A204.1 (cell line): ENCODE data around the gene RAB25.
"Not testable (repeated sequence)": the region's sequence is repeated elsewhere in the genome, so short reads cannot be mapped to it uniquely, and the experiment has no call there.

ENCODE experiments used
- FAIRE-seq: peaks from 2 replicates; lab custom pipeline; 2012; peaks lifted over from hg19 to GRCh38; lab: Jason Lieb, UNC

Gene RAB25

DNA sequence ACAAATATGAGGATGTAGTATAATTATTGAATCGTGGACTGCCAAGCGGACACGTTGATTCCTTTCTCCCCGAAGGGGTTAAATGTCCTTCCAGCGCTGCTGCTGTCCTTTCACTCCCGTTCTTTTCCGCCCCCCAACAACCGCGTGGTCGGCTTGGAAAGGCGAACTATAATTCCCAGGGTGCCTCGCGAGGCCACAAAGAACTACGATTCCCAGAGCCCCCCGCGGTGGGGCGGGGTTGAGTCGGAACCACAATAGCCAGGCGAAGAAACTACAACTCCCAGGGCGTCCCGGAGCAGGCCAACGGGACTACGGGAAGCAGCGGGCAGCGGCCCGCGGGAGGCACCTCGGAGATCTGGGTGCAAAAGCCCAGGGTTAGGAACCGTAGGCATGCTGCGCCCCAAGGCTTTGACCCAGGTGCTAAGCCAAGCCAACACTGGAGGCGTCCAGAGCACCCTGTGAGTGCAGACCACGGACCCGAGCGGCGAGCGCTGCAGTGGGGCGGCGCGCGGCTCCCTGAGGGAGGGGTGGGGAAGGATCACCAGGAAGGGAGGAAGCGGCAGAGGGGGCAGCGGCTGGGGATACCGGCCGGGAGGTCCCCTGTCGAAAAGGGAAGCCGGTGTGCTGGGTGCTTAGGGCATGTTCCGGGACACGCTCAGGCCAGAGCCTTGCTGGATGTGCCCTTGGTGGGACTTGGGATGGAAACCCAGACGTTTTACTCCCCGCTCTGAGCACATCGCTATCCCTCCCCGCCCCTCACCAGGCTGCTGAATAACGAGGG, 6.3 kb upstream of the RAB25 start, which contains the start of gene LAMTOR2:
Gene LAMTOR2 (plus strand): TSS at position 283 of the 781 bp plus-strand sequence. CDS start 108 bp downstream, at position 391.
- peak; percentile 96 for FAIRE-seq

GRCh38 chr1:156055281-156056048, 5.5 kb upstream of the RAB25 start:
- FAIRE-seq: no peak

DNA sequence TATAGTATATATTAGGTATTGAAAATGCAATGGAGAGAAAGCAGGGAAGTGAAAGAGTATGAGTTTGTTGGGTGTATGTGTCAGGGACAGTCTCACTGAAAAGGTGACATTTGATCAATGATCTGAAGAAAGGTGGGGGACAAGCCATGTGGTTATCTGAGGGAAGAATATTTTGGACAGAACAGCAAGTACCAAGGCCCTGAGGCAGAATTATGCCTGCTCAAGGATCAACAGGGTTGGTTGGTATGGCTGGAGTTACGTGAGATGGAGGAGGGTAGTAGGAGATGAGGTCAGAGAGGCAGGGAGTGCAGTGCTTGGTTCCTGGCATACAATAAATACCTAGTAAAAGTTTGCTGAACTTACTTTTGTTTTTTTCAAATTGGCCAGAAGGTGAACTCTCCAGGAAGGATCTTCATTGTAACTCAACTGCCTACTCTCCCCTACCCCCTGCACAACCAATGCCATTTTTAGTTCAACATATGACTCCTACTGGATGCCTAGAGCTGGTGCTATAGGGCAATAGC, 4.6 kb upstream of the RAB25 start:
- FAIRE-seq: no peak

DNA sequence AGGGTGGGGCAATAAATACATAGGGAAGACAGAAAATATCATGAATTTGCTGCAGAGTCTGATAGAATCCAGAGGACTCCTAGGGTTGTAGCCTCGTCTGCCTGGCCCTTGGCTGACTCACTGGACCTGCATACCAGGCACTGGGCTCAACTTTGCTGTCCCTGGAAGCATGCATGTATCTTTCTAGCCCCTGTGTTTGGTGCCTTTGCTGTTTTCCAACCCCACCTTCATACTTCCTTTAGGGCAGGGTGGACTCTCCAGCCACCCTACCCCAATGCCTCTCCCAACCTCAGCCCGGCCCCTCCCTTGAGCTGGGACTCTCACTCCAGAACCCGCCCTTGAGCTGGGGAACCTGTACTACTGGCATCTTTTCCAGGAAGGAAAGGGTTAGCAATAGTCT, 1.2 kb downstream of the RAB25 start:
- no peak for FAIRE-seq

DNA sequence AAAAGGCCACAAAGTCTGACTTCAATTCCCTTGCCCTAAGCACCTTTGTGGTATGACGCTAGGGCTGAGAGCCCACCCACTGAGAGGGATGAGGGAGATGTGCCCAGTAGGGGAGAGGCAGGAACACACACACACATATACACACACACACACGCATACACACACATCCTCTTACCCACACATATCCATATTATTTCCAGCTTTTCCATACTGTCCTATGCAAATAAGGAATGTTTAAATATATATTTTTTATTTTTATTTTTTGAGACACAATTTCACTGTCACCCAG, 3.0 kb downstream of the RAB25 start:
- FAIRE-seq: no peak

- no peak for FAIRE-seq
These were observed 3.7 kb downstream of the RAB25 start for GRCh38 chr1:156064615-156065014.

DNA sequence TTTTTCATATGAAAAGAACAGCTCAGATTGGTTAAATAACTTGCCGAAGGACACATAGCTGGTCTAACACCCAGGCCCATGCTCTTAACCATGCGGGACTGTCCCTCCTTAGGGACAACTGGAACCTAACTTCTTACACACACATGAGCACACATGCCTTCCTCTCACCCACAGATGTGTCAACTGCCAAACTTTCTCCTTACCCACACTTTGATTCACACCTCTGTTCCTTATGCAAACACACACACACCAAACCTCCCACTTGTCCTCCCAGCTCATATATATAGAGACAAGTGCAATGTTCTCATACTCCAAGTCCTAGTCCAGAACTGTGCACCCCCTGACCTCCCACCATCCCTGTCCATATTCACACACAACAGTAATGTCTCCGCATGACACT, 4.3 kb downstream of the RAB25 start:
- FAIRE-seq: no peak

DNA sequence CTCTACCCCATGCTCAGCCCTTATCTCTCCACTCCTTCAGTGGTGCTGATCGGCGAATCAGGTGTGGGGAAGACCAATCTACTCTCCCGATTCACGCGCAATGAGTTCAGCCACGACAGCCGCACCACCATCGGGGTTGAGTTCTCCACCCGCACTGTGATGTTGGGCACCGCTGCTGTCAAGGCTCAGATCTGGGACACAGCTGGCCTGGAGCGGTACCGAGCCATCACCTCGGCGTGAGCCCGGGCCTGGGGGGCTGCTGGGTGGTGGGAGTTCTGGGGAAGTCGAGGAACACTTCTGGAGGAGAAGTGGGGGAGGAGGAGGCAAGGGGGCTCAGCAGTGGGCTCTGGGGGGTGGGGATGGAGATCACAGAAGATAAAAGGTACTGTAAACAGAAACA, 4.9 kb downstream of the RAB25 start:
- FAIRE-seq: no peak

DNA sequence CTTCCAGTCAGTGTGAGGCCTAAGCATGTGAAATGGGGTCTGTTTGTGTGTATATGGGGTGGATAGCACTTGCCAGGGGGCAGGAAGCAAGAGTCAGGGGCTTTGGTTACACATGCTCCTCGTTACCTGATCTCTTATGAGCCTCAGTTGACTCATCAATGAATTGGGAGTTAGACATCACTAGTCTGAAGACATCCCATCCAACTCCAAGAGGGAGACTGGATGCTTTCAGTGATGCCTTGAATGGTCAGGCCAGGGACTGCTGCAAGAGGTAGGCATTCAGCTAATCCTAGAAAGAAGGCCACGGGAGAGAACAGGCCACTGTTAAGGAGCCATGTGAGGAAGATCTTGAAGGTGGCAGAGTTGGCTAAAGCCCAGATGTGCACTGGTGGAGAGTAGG, 6.3 kb downstream of the RAB25 start:
- FAIRE-seq: no peak

- no peak for FAIRE-seq
These were observed 8.8 kb downstream of the RAB25 start for GRCh38 chr1:156069490-156070455.

- FAIRE-seq: no peak
These were observed 9.6 kb downstream of the RAB25 start for GRCh38 chr1:156070548-156070947.

- not testable (repeated sequence) for FAIRE-seq
These were observed 10.4 kb downstream of the RAB25 start for GRCh38 chr1:156071332-156071816.

GRCh38 chr1:156072251-156072650, 11.3 kb downstream of the RAB25 start:
- FAIRE-seq: no peak

GRCh38 chr1:156073110-156073687, 12.2 kb downstream of the RAB25 start:
- no peak for FAIRE-seq

- FAIRE-seq: no peak
These were observed 12.8 kb downstream of the RAB25 start for GRCh38 chr1:156073740-156074139.

DNA sequence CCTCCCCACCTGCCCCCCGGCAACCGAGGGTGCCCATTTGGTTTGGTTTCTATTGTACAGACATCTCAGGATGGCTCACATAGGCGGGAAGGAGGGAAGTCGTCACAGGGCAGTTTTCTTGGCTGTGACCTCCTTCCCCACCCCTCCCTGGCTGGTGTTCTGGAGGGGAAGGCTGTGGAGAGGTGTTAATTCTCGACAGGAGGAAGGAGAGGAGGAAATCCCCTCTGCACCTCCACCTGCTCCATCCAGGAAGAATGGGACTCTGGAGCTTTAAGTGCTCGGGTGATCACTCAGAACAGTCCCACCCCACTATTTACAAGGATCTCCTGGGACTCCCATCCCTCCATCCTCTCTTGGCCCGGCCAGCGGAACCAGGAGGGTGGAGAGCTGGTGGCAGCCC, 13.7 kb downstream of the RAB25 start:
- FAIRE-seq: no peak

DNA sequence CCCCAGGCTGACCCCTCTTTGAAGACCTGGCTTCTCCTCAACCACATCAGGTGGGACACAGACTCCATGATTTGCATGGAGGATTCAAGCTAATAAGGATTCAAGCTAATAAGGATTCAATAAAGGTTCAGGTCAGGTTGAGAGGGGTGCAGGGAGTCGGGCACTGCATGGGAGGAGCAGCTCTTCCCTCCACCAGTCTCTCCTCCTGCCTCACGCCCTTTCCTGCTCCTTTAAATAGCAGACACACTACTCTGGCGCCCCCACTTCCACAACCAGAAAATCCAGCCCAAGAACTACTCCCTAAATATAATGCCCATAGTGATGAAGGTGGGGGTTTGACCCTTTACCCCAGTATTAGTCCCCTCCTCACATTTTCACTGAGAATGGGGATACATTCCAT, 14.2 kb downstream of the RAB25 start:
- no peak for FAIRE-seq

- FAIRE-seq: no peak
These were observed 14.8 kb downstream of the RAB25 start for GRCh38 chr1:156075775-156076204.

DNA sequence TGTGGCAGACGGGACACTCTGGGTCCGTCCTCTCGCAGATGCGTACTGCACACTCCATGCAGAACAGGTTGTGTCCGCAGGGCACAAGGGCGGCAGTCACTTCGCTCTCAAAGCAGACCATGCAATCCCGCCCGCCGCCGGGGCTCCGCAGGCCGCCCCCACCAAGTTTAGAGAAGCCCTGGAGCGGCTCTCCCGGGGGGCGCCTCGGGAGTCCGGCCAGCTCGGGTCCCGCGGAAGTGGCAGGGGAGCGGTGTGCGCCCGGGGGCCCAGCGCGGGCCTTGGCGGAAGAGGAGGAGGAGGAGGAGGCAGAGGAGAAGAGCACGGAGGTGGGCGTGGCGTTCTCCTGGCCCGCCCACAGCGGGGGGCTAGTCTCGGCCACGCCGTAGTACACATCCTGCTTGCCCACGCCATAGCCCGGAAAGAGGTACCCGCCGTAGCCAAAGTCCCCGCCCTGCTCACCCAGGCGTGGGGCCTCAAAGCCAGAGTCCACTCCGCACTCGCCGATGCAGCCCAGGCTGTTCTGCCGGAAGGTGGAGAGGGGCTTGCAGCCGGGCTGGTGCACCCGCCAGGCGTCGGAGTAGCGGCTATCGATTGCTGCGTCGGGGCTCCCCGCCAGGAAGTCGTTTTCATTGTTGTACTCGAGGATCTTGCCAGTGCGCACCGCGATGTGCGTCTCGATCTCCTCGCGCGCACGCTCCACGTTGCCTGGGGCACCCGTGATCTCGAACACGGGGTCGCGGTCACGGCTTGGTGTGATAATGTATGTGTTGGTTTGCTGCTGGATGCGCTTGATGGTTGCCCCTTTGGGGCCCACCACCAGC, 15.9 kb downstream of the RAB25 start:
- no peak for FAIRE-seq

DNA sequence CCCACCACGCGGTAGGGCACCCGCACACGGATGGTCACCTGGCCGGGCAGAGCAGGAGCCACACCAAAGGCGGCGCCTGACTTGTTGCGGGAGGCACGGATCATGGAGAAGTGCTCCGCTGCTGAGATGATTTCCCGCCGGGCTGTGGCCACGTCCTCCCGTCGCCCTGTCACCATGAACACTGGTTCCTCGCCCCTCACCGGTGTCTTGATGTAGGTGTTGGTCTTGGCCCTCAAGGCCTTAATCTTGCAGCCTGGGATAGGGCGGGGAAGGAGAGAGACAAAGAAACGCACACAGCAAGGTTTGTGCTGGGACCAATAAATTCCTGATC, 16.4 kb downstream of the RAB25 start:
- no peak for FAIRE-seq

- no peak for FAIRE-seq
These were observed 17.8 kb downstream of the RAB25 start for GRCh38 chr1:156078728-156079127.
